Glutamatergic neuron (in vitro differentiated cells): ENCODE measurements around the gene PCDHB15. TPM values are rescaled to one million over a fixed set of nuclear protein-coding genes. Genes with fewer than 3 reads are reported as not detected.
A peak's percentile ranks its signal among the peaks of the same experiment; 100 is the strongest.
"Not testable (repeated sequence)": the region's sequence is repeated elsewhere in the genome, so short reads cannot be mapped to it uniquely, and the experiment has no call there.

Experiments
- DNase-seq: peaks from one replicate; pipeline ENCODE4 v3.0.0; 2022
- H3K27ac Mint-ChIP-seq: one replicate; pipeline ENCODE4 v1.8.0; 2020; ENCODE audit warnings: mild to moderate bottlenecking, mixed read lengths, inconsistent platforms; ENCODE audit not compliant: unreplicated experiment
- H3K27me3 Mint-ChIP-seq: one replicate; pipeline ENCODE4 v1.8.0; 2020; ENCODE audit warnings: mild to moderate bottlenecking, moderate library complexity, mixed read lengths, inconsistent platforms; ENCODE audit not compliant: unreplicated experiment
- H3K36me3 Mint-ChIP-seq: one replicate; pipeline ENCODE4 v1.8.0; 2020; ENCODE audit warnings: mild to moderate bottlenecking, mixed read lengths, inconsistent platforms; ENCODE audit not compliant: unreplicated experiment
- H3K4me1 Mint-ChIP-seq: one replicate; pipeline ENCODE4 v1.8.0; 2020; ENCODE audit warnings: mild to moderate bottlenecking, low read depth, mixed read lengths, inconsistent platforms; ENCODE audit not compliant: unreplicated experiment
- H3K4me3 Mint-ChIP-seq: one replicate; pipeline ENCODE4 v1.8.0; 2020; ENCODE audit warnings: mild to moderate bottlenecking, mixed read lengths, inconsistent platforms; ENCODE audit not compliant: unreplicated experiment
- H3K9me3 Mint-ChIP-seq: one replicate; pipeline ENCODE4 v1.8.0; 2020; ENCODE audit warnings: mild to moderate bottlenecking, moderate library complexity, mixed read lengths, inconsistent platforms; ENCODE audit not compliant: unreplicated experiment
- CTCF ChIP-seq: fragments of 200-600 bp; sonication (generic); IDR thresholded peaks from one replicate; pipeline ENCODE4 v1.5.0; 2021; ENCODE audit not compliant: partially characterized antibody, unreplicated experiment
- total RNA-seq: library from RNA; stranded (reverse); fragmentation: NEBNext Ultra II Directional; extraction: Animal tissue kit (Norgen Biotek cat#: 25700); gene quantifications from one replicate; pipeline ENCODE4 v1.2.1, GENCODE V29; 2021; ENCODE audit not compliant: unreplicated experiment

The PCDHB15 gene
- total RNA-seq, 1 donor from 2014 or later: 29.5 TPM

GRCh38 chr5:141241496-141241895 lies 3.7 kb upstream of the PCDHB15 start:
- Mint-ChIP-seq H3K9me3 (peaks cover 28% of the 10 kb centered on the region), H3K27ac (no peak overlapping the region), H3K36me3 (peaks cover 57% of the 10 kb centered on the region), H3K27me3 (peaks cover 11% of the 10 kb centered on the region), H3K4me1 (no peaks in the 10 kb centered on the region), H3K4me3 (no peak overlapping the region)
- no peak for TF ChIP-seq CTCF
- DNase-seq: no peak

- Mint-ChIP-seq H3K9me3 (peaks cover 29% of the 10 kb centered on the region), H3K27me3 (peaks cover 12% of the 10 kb centered on the region), H3K36me3 (peaks cover 68% of the 10 kb centered on the region)
- not testable (repeated sequence) for DNase-seq, H3K4me1 Mint-ChIP-seq, H3K4me3 Mint-ChIP-seq, H3K27ac Mint-ChIP-seq
Measured at GRCh38 chr5:141246971-141247370, 1.8 kb downstream of the PCDHB15 start.

- Mint-ChIP-seq H3K4me3 (peak overlapping the region; percentile 7), H3K36me3 (peaks cover 64% of the 10 kb centered on the region), H3K9me3 (peaks cover 30% of the 10 kb centered on the region), H3K27me3 (peaks cover 11% of the 10 kb centered on the region)
- DNase-seq, H3K27ac Mint-ChIP-seq, H3K4me1 Mint-ChIP-seq: not testable (repeated sequence)
Measured at GRCh38 chr5:141247434-141247833, 2.2 kb downstream of the PCDHB15 start.

- Mint-ChIP-seq H3K9me3 (peaks cover 33% of the 10 kb centered on the region), H3K4me3 (no peak overlapping the region), H3K27me3 (peaks cover 6% of the 10 kb centered on the region), H3K27ac (no peak overlapping the region), H3K4me1 (no peaks in the 10 kb centered on the region), H3K36me3 (peaks cover 70% of the 10 kb centered on the region)
- TF ChIP-seq CTCF: no peak
- DNase-seq: no peak
Measured at GRCh38 chr5:141250576-141250975, 5.4 kb downstream of the PCDHB15 start.

- DNase-seq: no peak
- Mint-ChIP-seq H3K27ac (no peak overlapping the region), H3K36me3 (peaks cover 68% of the 10 kb centered on the region), H3K4me1 (no peaks in the 10 kb centered on the region), H3K27me3 (no peaks in the 10 kb centered on the region), H3K4me3 (no peak overlapping the region), H3K9me3 (peaks cover 37% of the 10 kb centered on the region)
- no peak for TF ChIP-seq CTCF
Measured at GRCh38 chr5:141258464-141258863, 13.3 kb downstream of the PCDHB15 start.

- no peak for TF ChIP-seq CTCF
- Mint-ChIP-seq H3K27ac (no peak overlapping the region), H3K36me3 (peaks cover 71% of the 10 kb centered on the region), H3K4me1 (no peaks in the 10 kb centered on the region), H3K9me3 (peaks cover 38% of the 10 kb centered on the region), H3K27me3 (no peaks in the 10 kb centered on the region), H3K4me3 (no peak overlapping the region)
- DNase-seq: no peak
Measured at GRCh38 chr5:141258948-141259347, 13.8 kb downstream of the PCDHB15 start.
